RPMI8226 (cell line): ENCODE measurements around the gene FRRS1L.
"Not testable (repeated sequence)": the region's sequence is repeated elsewhere in the genome, so short reads cannot be mapped to it uniquely, and the experiment has no call there.

ENCODE experiments used
- DNase-seq: peaks from one replicate; pipeline ENCODE4 v3.0.0-alpha.2; 2015

The FRRS1L gene

DNA sequence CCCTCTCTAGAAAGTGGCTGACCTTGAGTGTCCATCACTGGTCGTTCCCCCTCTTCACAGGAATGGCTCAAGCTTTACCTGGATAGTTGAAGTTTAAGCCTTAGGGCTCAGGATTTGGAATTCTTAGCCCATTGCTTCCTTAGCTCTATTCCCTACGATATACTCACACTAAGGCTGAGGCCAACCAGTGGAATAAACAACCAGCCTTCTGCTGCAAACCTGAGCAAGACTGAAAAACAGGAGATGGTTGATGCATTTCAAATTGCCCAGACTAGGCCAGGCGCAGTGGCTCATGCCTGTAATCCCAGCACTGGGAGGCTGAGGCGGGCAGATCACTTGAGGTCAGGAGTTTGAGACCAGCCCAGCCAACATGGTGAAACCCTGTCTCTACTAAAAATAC lies 40.4 kb downstream of the FRRS1L start:
- DNase-seq: not testable (repeated sequence)

DNA sequence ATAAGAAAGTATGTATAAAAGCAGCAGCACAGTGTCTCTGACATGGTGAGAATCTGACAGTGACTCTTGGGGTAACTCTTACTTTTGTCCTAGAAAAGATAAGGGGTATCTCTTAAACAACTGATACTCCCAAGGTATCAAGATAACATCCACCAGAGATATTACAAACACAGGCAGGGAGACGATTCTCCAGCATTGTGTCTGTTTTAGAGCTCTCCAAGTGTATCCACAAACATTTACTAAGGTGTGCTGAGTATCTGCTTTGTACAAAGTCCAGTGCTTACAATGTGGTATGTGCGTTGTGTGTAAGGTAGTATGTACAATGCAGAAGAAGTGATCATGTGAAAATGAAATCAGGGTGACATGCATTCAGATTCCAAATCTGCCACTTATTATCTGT lies 42.9 kb downstream of the FRRS1L start:
- no peak for DNase-seq

DNA sequence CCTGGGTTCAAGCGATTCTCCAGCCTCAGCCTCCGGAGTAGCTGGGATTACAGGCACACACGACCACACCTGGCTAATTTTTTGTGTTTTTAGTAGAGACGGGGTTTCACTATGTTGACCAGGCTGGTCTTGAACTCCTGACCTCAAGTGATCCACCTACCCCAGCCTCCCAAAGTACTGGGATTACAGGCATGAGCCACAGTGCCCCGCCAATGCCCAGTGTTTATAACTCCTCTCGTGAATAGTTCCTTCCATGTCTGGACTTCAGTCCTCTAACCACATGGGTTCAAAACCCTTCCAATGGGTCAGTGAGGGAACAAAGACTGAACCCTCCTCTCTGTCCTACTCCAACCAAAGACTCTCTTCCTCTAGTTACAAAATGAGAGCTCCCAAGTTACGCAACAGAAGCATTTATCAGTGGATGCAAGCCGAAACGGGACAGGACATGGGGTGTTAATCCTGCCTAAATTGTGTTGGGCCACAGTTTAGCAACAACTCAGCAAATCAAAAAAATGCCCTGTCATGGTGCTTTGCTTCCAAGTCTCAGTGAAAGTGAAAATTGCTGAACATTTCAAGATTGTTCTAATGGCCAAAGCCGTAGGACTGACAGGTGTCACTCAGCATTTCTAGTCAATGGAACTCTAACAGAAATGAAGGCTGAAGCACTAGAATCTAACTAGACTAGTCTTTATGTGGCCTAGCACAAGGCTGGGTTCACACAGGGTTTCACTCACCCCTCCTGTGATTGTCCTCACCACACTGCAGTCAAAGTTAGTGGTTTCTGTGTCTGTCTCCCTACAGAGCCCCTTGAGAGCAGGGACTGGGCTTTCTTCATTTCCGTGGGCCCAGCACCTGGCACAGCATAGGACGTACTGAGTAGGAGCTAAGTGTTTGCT lies 44.1 kb downstream of the FRRS1L start:
- peak; percentile 62 for DNase-seq

DNA sequence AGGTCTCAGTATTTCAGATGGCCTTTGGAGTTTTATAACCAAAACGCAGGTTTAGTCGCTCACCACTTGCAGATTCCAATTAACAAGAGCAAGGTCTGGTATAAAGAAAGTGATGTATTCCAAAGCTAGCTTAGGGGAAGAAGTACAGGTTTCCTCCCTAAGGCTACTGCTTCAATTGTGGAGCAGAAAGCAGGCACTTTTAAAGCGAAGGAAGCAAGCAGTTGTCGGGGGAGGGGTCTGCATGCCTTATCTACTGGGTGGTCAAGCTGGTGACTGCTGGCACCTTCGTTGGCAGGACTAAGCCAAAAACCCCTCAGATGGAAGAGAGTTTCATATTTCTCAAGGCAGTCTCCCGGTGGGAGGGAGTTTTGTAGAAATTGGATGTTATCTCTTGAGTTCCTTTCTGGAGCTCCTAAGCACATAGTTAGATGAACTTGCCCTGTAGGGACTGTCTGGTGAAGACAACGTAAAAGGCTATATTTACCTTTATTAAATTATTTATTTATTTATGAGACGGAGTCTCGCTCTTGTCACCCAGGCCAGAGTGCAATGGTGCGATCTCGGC lies 45.7 kb downstream of the FRRS1L start:
- no peak for DNase-seq

DNA sequence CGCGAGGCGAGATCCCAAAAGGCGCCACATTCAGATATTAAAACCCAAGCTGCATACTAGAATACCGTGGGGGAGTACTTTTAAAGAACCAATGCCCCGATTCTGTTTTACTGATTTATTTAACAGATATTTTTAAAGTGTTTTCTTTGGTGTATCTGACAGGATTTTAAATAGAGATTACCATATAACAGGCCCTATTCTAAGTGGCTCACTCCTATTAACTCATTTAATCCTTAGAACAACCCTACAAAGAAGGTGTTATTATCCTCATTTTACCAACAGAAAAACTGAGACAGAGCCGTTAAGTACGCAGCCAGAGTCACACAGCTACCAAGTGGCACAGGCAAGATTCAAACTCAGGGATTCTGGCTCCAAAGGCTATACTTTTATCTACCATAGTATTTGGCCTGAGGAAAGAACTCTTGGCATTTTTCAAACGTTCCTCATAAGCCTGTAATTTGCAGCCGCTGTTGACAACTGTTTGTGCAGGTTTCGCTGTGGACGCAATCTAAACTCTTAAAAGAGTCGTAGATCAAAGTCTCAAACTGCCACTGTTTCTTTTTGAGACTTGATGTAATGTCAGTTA lies 46.8 kb downstream of the FRRS1L start:
- DNase-seq: no peak

DNA sequence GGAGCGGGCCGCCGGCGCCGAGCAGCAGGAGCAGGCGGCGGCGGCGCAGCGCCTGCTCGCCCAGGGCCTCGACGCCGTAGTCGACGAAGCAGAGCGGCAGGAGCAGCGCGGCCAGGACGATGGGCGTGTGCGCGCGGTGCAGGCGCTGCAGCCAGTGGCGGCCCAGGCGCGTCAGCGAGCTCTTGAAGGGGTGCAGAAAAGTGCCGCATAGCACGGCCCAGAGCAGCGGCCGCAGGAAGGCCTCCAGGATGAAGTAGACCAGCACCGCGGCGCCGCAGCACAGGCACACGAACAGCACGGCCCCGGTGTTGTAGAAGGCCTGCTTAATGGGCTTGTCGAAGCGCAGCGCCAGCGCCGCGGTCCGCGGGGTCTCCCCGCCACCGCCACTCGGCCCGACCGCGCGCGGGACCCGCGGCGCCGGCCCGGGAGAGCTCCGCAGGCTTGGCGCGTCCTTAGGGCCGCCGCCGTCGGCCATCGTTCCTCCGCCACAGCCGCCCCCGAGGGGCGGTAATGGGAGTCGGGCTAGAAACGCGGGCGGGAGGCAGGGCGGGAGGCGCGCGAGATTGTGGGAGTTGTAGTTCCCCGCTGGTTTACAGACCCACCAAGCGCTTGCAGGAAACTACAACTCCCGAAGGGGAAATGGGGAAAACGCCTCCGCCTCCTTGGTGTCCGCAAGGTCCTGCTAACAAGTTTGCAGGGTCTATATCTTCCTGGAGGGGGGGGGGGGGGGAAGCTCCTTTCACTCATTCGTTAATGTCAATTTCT lies 47.4 kb downstream of the FRRS1L start, which contains the start of gene TMEM245:
TMEM245 (minus strand) TSS at position 509 of the 765 bp plus-strand sequence; CDS start at position 475, 34 bp downstream.
- DNase-seq: peak; percentile 93

DNA sequence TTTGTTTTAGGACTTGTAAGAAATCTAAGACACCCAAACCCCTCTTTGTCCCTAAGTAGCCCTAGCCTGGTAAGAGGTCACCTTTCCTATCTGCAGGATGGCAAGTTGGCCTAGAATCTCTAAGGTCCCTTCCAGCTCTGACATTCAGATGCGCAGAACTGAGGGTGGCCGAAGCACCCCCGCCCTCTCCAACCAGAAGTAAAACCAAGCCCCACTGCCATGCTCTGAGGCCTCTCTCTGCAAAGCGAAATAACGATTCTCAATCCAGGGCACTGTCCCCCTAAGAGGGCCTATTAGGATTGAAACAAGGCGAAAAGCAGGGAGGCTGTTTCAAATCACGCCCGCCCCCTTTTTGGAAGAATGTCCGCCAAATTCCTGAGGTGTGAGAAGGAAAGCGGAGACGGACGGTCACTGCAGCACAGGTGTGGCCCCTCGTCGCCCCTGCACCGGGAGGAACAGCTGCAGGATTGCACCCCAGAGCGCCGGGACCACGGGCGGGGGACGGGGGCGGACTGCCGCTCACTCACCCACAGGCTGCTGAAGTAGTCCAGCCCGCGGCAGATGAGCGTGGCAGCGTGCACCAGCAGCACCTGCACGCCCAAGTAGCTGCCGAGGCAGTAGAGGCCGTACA lies 48.1 kb downstream of the FRRS1L start:
- peak; percentile 17 for DNase-seq

DNA sequence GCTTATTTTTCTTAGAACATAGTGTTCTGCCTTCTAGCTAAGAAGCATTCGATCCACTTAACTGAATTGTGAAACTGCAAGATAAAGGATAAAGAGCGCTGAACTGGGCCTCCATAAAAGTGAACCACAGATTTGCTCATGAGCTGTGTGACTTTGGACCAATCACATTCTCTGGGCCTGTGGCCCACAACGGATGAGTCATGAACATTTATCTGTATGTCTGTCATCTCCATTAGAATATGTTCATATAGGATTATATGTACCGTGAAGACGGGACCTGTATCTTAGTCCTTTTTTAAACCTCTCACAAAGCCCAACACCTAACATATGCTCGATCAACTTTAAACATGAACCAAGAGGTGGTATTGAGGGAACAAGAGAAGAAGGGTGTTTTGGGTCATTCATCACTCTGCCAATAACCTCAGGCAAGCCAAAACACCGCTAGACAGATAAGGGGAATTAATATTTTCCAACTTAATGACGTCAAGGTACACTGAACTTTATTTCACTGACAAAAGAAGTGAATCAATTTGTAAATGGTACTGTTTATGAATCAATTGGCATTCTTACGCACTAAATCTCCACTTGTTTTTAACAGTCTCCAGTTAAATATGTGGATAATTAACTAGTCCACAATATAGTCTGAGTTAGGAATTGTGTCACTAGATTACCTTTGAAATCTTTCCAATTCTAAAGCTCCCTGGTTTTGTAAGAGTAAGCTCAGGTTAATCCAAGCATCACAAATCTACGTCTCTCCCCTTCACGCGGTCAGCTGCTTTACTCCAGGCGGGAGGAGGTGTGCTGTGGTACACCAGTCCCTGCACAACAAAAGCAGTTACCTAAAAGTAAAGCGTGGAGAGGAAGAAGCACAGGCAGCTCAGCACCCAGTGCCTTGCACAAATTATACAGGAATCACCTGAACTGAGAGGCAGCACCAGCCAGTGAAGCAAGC lies 48.9 kb downstream of the FRRS1L start:
- DNase-seq: peak; percentile 25

DNA sequence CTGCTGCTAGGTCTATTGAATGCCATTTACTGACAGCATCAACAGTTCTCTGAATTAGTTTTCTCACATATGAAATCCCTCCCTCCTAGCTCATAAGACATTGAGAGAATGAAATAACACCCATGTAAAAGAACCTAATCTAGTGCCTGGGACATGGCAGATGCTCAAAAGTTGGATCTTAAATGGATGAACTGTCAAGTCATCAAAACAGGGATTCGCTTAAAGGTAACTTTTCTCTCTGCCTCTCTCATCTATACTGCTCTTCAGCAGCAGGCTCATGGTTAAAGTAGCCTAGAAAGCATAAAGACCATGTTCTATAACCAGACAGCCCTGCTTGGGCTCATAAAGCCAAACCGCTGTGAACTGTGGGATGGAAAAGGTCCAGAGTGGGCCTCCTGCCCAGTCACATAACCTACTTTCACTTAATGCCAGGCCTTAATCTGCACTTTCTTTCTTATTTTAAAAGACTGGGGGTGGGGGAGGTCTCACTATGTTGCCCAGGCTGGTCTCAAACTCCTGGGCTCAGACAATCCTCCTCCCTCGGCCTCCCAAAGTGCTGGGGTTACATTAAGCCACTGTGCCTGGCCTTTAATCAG lies 51.0 kb downstream of the FRRS1L start:
- DNase-seq: no peak

DNA sequence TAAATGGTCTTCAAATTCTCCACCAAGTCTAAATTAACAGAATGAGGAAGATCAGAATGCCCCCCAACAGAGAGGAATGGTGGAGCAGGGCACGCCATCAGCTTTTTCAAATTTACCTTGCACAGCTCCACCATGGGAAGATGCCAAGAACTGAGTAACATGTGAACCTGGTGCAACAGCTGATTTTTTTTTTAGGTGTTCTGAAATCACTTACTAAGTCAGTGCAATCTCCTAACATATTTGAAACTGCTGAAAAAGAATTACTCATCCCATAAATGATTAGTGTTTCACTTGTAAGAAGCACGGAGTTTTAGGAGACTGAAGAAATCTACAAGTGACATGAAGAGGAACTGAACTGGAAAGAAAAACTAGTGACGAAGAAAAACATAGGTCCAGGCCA lies 52.4 kb downstream of the FRRS1L start:
- DNase-seq: no peak

DNA sequence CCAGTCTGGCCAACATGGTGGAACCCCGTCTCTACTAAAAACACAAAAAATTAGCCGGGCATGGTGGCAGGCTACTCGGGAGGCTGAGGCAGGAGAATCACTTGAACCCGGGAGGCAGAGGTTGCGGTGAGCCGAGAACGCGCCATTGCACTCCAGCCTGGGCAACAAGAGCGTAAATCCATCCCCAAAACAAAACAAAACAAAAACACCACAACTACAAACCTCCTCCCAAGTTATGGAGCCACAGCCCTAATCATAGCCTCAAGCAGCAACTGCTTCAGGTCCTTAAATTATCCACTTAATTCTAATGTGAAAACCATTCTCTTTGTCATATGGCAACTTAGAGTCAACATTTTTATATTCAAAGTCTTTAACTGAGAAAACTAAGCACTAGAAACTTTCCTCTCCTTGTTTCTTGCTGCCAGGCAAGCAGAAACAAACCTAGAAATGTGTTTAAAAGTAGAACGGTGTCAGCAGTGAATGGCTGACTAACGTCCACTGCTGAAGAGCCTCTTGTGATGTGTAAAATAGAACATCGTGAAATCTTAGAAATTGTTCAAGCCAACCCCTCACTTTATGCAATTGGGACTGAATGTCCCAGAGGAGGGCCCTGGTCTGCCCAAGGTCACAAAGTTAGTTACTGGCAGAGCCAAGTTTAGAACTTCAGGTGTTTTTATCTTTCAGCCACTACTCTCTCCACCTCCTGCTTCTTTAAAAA lies 53.0 kb downstream of the FRRS1L start:
- DNase-seq: no peak

DNA sequence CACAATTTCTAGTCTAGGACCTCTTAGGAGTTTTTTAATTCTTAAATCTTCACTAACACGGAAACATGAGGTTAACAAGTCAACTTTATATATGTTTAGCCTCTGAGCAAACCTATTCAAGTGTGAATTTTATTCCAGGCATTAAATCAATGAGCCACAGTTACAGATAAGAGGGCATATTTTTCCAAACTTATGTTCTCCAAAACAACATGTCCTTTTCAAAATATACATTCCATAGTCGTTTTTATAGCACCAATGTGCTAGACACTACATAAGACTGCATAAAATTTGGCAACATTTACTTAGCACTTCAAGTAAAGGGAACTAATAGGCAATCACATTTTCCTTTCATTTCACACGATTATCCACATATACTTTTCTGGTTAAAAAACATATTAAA lies 53.8 kb downstream of the FRRS1L start:
- no peak for DNase-seq

DNA sequence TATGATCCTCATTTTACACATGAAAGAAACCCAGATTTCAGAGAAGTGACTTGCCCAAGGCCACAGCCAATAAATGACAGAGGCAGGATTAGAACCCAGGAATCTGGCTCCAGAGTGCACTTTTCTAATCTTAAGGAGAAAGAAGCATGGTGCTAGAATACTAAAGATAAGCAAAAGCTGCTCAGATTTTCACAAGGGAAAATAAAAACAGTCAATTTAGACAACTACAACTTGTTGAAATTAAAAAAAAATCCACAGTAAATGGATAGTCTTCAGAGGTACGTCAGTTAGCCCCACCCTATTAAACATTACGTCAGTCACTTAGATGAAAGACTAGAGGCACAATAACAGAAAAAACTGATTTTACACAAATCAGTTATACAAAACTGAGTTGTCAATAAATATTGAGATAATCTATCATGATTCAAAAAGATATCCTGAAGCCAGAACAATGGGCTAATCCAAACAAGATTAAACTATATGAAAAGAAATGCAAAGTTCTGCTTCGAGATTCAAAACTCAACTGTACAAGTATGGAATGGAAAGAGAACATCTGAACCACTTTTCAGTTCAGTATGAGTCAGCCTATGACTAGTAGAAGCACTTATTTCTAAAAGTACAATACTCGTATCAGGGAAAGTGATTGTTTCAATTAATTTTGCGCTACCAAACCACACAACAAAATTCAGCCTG lies 56.6 kb downstream of the FRRS1L start:
- DNase-seq: no peak

DNA sequence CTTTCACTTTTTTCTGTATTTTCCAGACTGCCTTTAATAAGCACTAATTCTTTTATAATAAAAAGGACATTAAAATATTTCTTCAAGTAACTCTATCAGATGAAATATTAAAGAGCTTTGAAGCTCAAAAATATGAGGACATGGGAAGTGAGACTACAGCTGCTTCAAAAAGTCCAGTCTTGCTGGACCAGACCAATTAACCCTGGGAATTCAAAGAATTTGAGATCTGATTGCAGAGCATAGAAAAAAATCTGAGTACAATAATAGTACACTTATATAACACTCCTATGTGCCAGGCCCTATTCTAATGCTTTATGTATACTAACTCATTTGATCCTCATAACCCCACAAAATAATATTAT lies 57.1 kb downstream of the FRRS1L start:
- DNase-seq: no peak

DNA sequence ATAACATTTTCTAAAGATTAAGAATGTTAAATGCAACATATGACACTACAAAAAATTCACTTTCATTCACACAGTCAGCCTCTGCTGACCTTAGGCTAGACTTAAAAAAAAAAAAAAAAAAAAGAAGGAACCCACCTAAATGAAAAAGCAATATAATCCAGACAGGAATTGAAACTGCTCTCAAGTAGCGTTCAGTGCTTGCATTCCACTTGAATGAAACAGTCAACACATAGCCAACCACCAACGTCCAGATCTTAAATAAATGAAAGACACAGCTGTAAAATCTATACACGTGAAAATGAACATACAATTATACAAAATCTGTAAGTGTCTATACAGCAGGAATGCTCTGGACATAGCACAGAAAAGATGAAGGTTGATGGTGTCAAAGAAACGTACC lies 58.7 kb downstream of the FRRS1L start:
- DNase-seq: peak; percentile 36

DNA sequence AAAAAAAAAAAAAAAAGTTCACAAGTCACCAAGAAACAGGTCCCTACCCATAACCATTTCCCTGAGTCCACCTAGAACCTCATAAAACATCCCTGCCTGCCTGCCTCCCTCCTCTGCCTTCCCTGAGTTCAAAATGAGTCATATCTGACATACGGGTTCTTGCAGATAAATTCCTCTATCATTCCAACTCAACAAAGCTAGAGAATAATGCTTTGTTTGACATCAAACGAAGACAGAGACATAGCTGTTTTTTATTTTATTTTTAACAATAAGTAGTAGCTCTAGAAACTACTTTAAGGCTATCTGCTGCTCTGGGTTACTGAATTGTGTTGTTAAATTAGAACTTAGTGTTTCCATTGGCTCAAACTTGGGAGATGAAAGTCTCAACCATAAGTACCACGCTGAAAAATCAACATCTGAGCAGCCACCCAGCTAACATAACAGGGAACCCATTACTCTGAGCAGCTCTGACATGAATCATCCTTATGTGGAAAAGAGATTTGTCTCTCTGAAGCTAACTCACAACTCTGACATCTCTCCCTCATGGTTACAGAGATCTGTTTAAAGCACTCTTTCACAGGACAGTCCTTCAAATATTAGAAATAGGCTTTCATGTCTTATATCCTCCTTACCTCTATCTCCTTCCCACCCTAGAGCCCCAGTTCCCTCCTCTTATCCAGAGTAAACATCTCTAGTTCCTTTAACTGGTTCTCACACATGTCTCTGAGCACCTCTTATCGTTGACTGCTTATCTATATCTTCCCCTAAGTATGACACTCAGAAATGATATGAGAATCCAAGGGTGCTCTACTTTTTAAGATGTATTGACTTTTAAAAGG lies 59.4 kb downstream of the FRRS1L start:
- no peak for DNase-seq

DNA sequence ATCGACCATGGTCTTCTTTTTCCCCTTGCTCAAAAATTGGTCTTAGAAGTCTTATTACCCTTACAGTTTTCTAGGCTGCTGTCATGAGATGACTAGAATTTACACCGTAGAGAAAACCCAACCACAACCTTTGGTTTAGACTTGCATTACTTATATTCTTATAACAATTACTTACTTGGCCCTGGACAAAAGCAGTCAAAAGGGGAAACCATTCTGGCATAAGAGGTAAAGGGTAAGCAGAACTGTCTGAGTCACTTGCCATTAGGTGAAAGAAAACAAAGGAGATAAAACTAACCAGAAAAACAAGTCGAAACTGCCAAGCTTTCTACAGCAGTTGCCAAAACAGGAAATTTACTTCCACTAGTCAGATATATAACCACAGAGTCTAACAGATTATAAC lies 65.2 kb downstream of the FRRS1L start:
- peak; percentile 44 for DNase-seq

DNA sequence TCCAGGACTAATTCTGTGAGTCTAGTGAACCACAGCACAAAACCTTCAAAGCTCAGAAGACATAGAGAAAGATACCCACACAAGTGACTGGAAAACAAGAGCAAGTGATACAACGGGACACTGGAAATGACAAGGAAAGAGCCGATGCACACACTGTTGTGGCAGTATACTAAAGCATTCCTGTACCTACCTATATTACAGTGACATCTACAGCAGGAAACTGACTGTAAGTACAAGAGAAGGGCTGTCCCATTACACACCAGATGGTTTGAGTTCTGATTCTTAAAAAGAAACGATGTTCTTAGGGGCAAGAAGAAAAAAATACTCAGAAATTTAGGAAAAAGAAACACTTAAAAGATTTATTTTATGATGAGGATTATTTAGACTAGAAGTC lies 65.8 kb downstream of the FRRS1L start:
- no peak for DNase-seq
